Breast epithelium (tissue), 3 donors: ENCODE measurements around the gene CRIM1.

Experiments used
- POLR2AphosphoS5 ChIP-seq, 3 donors: sonication (generic); formaldehyde crosslinking; IDR thresholded peaks; one replicate each; pipeline ENCODE4 v1.6.1; 2017; ENCODE audit warnings: antibody characterized with exemption in 3 of 3
- TF ChIP-seq, protein P1 (sequence below), 3 donors: fragments of 450-650 bp; IDR thresholded peaks; one replicate each; pipeline ENCODE4 v1.5.1; 2016 to 2017; ENCODE audit warnings: antibody characterized with exemption in 3 of 3, mild to moderate bottlenecking in 3 of 3, moderate library complexity in 3 of 3

DNA sequence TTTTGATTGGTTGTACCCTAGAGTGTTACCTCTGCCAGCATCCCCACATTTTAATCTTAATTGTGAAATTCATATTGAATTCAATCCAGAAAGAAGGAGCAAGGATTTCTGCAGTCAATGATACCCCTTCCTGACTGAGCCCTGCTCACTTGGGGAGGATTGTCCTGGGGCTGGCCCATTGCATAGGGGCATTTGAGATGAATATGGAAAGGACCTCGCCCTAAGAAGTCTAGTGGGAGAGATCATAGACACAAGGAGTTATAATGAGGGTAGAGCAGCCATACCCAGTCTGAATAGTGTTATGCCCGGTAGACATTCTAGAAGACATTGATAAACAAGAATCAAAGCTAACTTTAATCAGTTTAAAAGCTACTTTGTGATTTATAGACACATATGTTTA, 53.8 kb downstream of the CRIM1 start:
- TF ChIP-seq POLR2AphosphoS5 (IDR thresholded peaks at IDR 0.05) = no peak
- TF ChIP-seq, protein P1, sequence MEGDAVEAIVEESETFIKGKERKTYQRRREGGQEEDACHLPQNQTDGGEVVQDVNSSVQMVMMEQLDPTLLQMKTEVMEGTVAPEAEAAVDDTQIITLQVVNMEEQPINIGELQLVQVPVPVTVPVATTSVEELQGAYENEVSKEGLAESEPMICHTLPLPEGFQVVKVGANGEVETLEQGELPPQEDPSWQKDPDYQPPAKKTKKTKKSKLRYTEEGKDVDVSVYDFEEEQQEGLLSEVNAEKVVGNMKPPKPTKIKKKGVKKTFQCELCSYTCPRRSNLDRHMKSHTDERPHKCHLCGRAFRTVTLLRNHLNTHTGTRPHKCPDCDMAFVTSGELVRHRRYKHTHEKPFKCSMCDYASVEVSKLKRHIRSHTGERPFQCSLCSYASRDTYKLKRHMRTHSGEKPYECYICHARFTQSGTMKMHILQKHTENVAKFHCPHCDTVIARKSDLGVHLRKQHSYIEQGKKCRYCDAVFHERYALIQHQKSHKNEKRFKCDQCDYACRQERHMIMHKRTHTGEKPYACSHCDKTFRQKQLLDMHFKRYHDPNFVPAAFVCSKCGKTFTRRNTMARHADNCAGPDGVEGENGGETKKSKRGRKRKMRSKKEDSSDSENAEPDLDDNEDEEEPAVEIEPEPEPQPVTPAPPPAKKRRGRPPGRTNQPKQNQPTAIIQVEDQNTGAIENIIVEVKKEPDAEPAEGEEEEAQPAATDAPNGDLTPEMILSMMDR (IDR thresholded peaks at IDR 0.05) = no peak
